ENCODE data around the gene FRYL. TPM values are rescaled to one million over a fixed set of nuclear protein-coding genes. Genes with fewer than 3 reads are reported as not detected.
"Not testable (repeated sequence)": the region's sequence is repeated elsewhere in the genome, so short reads cannot be mapped to it uniquely, and the experiment has no call there.

FRYL gene
- total RNA-seq, 1 experiment from 2014 or later, result 103 TPM

DNA sequence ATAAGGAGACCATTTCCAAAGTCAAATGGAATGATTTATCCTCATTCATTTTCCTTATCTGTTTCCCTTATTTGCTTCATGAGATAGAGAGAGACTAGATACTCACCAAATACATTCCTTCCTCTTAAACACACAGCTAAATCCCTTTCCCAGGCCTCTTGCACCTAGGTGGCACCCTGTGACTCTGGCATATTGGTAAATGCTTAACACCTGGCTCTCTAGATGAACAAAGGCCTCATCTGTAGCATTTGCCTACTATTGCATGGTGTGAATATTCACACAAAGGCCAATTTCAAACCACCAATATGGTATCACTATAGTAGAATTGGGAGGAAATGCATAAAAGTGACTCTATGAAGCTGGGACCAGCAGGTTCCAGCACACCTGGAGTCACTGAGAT lies 319.1 kb downstream of the FRYL start:
- Histone ChIP-seq H3K9me3 (ENCODE audit: low read length) (no peaks in the 10 kb centered on the region), H3K36me3 (ENCODE audit: insufficient read depth, low read length) (no peaks in the 10 kb centered on the region), H3K27ac (ENCODE audit: low read length) (no peak overlapping the region), H3K27me3 (ENCODE audit: low read length) (no peaks in the 10 kb centered on the region), H4K20me1 (ENCODE audit: insufficient read depth, low read depth, low read length) (no peaks in the 10 kb centered on the region), H3K4me1 (ENCODE audit: low read length) (no peaks in the 10 kb centered on the region), H3K4me2 (ENCODE audit: low read depth, low read length, poor library complexity, severe bottlenecking) (no peak overlapping the region), H3K79me2 (ENCODE audit: low read length) (no peaks in the 10 kb centered on the region), H3K9me2 (replicated peaks; ENCODE audit: insufficient read depth, low read length) (no peaks in the 10 kb centered on the region; the same call in 1 of the 2 replicates), H3K9ac (ENCODE audit: low read length) (no peak overlapping the region), H3K4me3 (ENCODE audit: low read length) (no peak overlapping the region), H2AFZ (ENCODE audit: low read length) (no peak overlapping the region)
- no peak for DNase-seq

- Histone ChIP-seq H4K20me1 (ENCODE audit: insufficient read depth, low read depth, low read length) (no peaks in the 10 kb centered on the region), H3K9ac (ENCODE audit: low read length) (no peak overlapping the region), H3K4me3 (ENCODE audit: low read length) (no peak overlapping the region), H3K36me3 (ENCODE audit: insufficient read depth, low read length) (no peaks in the 10 kb centered on the region), H3K4me1 (ENCODE audit: low read length) (no peaks in the 10 kb centered on the region), H2AFZ (ENCODE audit: low read length) (no peak overlapping the region), H3K4me2 (ENCODE audit: low read depth, low read length, poor library complexity, severe bottlenecking) (no peak overlapping the region), H3K79me2 (ENCODE audit: low read length) (no peaks in the 10 kb centered on the region), H3K27ac (ENCODE audit: low read length) (no peak overlapping the region), H3K9me2 (replicated peaks; ENCODE audit: insufficient read depth, low read length) (no peaks in the 10 kb centered on the region), H3K9me3 (ENCODE audit: low read length) (no peaks in the 10 kb centered on the region), H3K27me3 (ENCODE audit: low read length) (no peaks in the 10 kb centered on the region)
- DNase-seq, result no peak
Measured at GRCh38 chr4:48454591-48454990, 325.5 kb downstream of the FRYL start.

GRCh38 chr4:48451656-48452055 lies 328.4 kb downstream of the FRYL start:
- not testable (repeated sequence) for H3K36me3 ChIP-seq (ENCODE audit: insufficient read depth, low read length); H4K20me1 ChIP-seq (ENCODE audit: insufficient read depth, low read depth, low read length); H3K9ac ChIP-seq (ENCODE audit: low read length); H3K79me2 ChIP-seq (ENCODE audit: low read length); H3K27ac ChIP-seq (ENCODE audit: low read length); H3K9me2 ChIP-seq (replicated peaks; ENCODE audit: insufficient read depth, low read length); H3K4me1 ChIP-seq (ENCODE audit: low read length); H3K9me3 ChIP-seq (ENCODE audit: low read length); H2AFZ ChIP-seq (ENCODE audit: low read length); H3K4me2 ChIP-seq (ENCODE audit: low read depth, low read length, poor library complexity, severe bottlenecking); DNase-seq; H3K4me3 ChIP-seq (ENCODE audit: low read length); H3K27me3 ChIP-seq (ENCODE audit: low read length)

DNA sequence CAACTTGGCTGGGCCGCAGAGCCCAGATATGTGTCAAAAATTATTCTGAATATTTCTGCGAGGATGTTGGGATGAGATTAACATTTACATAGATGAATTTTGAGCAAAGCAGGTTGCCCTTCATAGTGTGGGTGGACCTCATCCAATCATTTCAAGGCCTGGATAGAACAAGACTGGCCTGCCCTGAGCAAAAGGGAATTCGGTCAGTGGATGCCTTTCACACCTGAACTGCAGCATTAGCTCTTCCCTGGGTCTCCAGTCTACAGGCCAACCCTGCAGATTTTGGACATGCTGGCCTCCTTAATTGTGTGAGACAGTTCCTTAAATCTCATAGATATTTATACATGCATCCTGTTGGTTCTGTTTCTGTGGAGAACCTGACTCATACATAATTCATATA lies 329.3 kb downstream of the FRYL start:
- Histone ChIP-seq H3K27ac (ENCODE audit: low read length) (no peak overlapping the region), H3K27me3 (ENCODE audit: low read length) (no peaks in the 10 kb centered on the region), H2AFZ (ENCODE audit: low read length) (no peak overlapping the region), H3K4me1 (ENCODE audit: low read length) (no peaks in the 10 kb centered on the region), H3K4me3 (ENCODE audit: low read length) (no peak overlapping the region), H3K4me2 (ENCODE audit: low read depth, low read length, poor library complexity, severe bottlenecking) (no peak overlapping the region), H3K36me3 (ENCODE audit: insufficient read depth, low read length) (no peaks in the 10 kb centered on the region), H4K20me1 (ENCODE audit: insufficient read depth, low read depth, low read length) (no peaks in the 10 kb centered on the region), H3K79me2 (ENCODE audit: low read length) (no peaks in the 10 kb centered on the region), H3K9ac (ENCODE audit: low read length) (no peak overlapping the region), H3K9me3 (ENCODE audit: low read length) (no peaks in the 10 kb centered on the region), H3K9me2 (replicated peaks; ENCODE audit: insufficient read depth, low read length) (no peaks in the 10 kb centered on the region)
- DNase-seq, result no peak

- Histone ChIP-seq H3K36me3 (ENCODE audit: insufficient read depth, low read length) (no peaks in the 10 kb centered on the region), H3K27ac (ENCODE audit: low read length) (no peak overlapping the region), H3K9me3 (ENCODE audit: low read length) (no peaks in the 10 kb centered on the region), H3K4me1 (ENCODE audit: low read length) (no peaks in the 10 kb centered on the region), H3K79me2 (ENCODE audit: low read length) (no peaks in the 10 kb centered on the region), H2AFZ (ENCODE audit: low read length) (no peak overlapping the region), H3K27me3 (ENCODE audit: low read length) (no peaks in the 10 kb centered on the region), H3K4me2 (ENCODE audit: low read depth, low read length, poor library complexity, severe bottlenecking) (no peak overlapping the region), H3K4me3 (ENCODE audit: low read length) (no peak overlapping the region), H3K9ac (ENCODE audit: low read length) (no peak overlapping the region), H3K9me2 (replicated peaks; ENCODE audit: insufficient read depth, low read length) (no peaks in the 10 kb centered on the region), H4K20me1 (ENCODE audit: insufficient read depth, low read depth, low read length) (no peaks in the 10 kb centered on the region)
- DNase-seq, result no peak
Measured at GRCh38 chr4:48449151-48449550, 330.9 kb downstream of the FRYL start.

Small RNA genes lying within 50 kb of the gene (small RNA-seq; reads per million reads assigned to genes)
- 3.2 reads per million, percentile 68 among the genes with 10 or more reads in this experiment for gene RNU5E-3P

Other genes starting within 250 kb of the FRYL start
- 70.6 and 122 TPM in 2 replicates for gene OCIAD1, start 50.8 kb upstream of the FRYL start, total RNA-seq (2014; rRNA removed; shearing (Covaris generic); ENCODE audit: low replicate concordance)
- gene OCIAD2, start 126.5 kb upstream of the FRYL start, total RNA-seq (2014; rRNA removed; shearing (Covaris generic); ENCODE audit: low replicate concordance), result 68.1 and 149 TPM in 2 replicates
- not detected in 2 replicates for gene CWH43, start 206.0 kb upstream of the FRYL start, total RNA-seq (2014; rRNA removed; shearing (Covaris generic); ENCODE audit: low replicate concordance)

All from Karpas-422 (cell line).